Activated T-cell treated with anti-CD3 and anti-CD28 coated beads, Interleukin-2, amount 50 U/mL, for 72 hours (primary cell): ENCODE measurements around the gene SH3PXD2B. TPM values are rescaled to one million over a fixed set of nuclear protein-coding genes. Genes with fewer than 3 reads are reported as not detected.
"Not testable (repeated sequence)": the region's sequence is repeated elsewhere in the genome, so short reads cannot be mapped to it uniquely, and the experiment has no call there.

Source experiments
- ATAC-seq, 2 donors: fragments of 150-1000 bp; cut with Tn5 transposase; replicated peaks in 1 of 2; 2 replicates each; pipeline ENCODE4 v1.10.0; 2021; ENCODE audit warnings: moderate library complexity in 2 of 2, mild to moderate bottlenecking in 1 of 2
- DNase-seq, 2 donors: peaks; one replicate each; pipeline ENCODE4 v3.0.0; 2021 to 2022; ENCODE audit warnings: mixed read lengths in 1 of 2
- H3K27ac Mint-ChIP-seq: one replicate; pipeline ENCODE4 v1.8.0; 2022; ENCODE audit warnings: mild to moderate bottlenecking, moderate library complexity, mixed read lengths
- H3K27me3 Mint-ChIP-seq: one replicate; pipeline ENCODE4 v1.8.0; 2022; ENCODE audit warnings: low read depth, mixed read lengths
- H3K36me3 Mint-ChIP-seq, 2 donors: one replicate each; pipeline ENCODE4 v1.8.0; 2022; ENCODE audit warnings: mixed read lengths in 2 of 2, mild to moderate bottlenecking in 1 of 2; ENCODE audit not compliant: insufficient read depth in 2 of 2
- H3K4me1 Mint-ChIP-seq: one replicate; pipeline ENCODE4 v1.8.0; 2022; ENCODE audit warnings: low read depth, mixed read lengths
- H3K4me3 Mint-ChIP-seq, 2 donors: one replicate each; pipeline ENCODE4 v1.8.0; 2022; ENCODE audit warnings: mild to moderate bottlenecking in 2 of 2, mixed read lengths in 2 of 2, moderate library complexity in 2 of 2
- H3K9me3 Mint-ChIP-seq, 2 donors: one replicate each; pipeline ENCODE4 v1.8.0; 2022; ENCODE audit warnings: mixed read lengths in 2 of 2
- total RNA-seq, 2 donors: library from RNA; stranded (reverse); gene quantifications; one replicate each; pipeline ENCODE4 v1.2.3, GENCODE V29; 2022

SH3PXD2B gene
- total RNA-seq, 2 donors from 2014 or later = 0.49 to 1.3 TPM

DNA sequence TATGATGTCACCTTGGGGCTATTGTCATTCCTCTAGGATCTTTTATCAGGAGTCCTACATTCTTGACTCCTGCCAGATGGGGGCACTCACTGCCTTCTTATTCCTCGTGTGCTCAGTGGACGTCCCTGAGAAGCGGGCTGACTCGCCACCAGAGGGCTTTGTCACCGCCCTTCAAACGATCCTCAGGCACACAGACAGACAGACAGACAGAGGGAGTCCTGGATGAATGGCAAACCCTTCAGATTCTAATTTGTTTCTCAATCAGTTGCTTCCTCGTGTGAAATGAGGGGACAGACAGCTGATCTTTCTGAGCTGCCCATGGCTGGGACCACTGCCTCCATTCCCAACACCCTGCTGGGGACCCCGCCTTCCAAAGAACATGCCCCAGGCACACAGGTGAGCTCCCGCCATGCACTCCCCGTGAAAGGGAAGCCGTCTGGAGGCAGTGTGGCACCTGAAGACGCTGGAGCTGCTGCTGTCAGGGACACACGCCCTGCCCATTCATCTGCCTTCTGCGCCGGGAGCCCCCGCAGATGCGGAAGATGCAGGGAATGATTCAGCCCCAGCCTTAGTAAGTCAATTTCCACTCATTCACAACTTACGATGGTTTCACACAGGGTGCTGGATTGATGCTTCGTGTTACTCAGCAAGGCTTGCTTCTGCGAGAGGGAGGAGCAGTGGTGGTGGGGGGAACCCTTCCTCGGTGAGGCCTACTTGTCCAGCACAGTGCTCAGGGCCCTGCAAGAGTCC, 24.9 kb upstream of the SH3PXD2B start:
- no peaks in the 10 kb centered on the region for H3K9me3 Mint-ChIP-seq
- ATAC-seq (peak; percentile 89 to 94), DNase-seq (peak; percentile 65 to 68)
- no peaks in the 10 kb centered on the region for H3K27me3 Mint-ChIP-seq
- no peak overlapping the region for H3K4me3 Mint-ChIP-seq
- no peak overlapping the region for H3K27ac Mint-ChIP-seq
- H3K36me3 Mint-ChIP-seq = no peaks in the 10 kb centered on the region
- H3K4me1 Mint-ChIP-seq = no peaks in the 10 kb centered on the region

DNA sequence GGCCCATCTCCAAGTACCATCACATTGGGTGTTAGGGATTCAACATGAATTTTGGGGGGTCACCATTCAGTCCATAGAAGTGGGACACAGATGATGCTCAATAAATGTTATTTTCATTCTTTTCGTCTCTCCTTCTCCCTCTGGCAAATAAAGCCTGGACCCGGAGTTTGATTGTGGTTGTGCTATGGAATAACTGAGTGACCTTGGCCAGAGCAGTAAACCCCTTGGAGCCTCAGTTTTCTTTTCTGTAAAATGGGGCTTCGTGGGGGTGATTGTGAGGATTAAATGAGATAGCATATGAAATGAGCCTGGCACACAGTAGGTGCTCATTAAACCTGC, 24.3 kb upstream of the SH3PXD2B start:
- not testable (repeated sequence) for H3K36me3 Mint-ChIP-seq, H3K9me3 Mint-ChIP-seq, DNase-seq, ATAC-seq, H3K4me1 Mint-ChIP-seq, H3K27ac Mint-ChIP-seq, H3K4me3 Mint-ChIP-seq, H3K27me3 Mint-ChIP-seq

DNA sequence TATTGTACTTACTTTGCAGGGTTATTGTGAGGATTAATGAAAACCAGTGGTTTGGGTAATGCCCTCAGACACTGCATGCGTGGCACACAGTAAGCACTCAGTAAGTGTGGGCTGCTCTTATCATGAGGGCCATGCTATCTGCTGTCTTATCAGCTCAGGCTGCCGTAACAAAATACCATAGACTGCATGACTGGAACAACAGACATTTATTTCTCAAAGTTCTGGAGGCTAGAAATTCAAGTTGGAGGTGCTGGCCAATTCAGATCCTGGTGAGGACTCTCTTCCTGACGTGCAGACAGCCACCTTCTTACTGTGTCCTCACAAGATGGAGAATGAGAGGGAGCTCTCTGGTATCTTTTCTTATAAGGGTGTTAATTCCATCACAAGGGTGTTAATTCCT, 23.9 kb upstream of the SH3PXD2B start:
- Mint-ChIP-seq H3K27me3 (no peaks in the 10 kb centered on the region), H3K36me3 (no peaks in the 10 kb centered on the region), H3K4me3 (no peak overlapping the region), H3K27ac (no peak overlapping the region), H3K9me3 (no peaks in the 10 kb centered on the region), H3K4me1 (no peaks in the 10 kb centered on the region)
- ATAC-seq (no peak), DNase-seq (no peak)

DNA sequence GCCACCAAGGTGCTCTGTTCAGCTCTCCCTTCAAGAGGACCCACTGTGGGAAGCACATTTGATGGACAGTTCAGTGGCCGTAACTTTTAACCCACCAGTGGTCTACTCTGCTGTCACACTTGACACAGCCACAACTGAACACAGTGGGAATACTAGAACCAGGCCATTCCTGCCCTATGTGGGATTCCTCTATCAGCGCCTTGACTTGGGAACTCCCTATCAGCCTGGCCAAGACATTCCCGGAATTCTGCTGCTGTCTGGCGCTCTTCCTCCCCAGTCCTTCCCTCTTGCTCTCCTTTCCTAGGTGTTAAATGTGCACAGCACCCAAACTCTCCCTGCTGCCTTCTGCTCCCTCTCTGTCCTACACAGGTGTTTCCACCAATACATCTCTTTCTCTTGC, 23.1 kb upstream of the SH3PXD2B start:
- Mint-ChIP-seq H3K4me1 (no peaks in the 10 kb centered on the region), H3K9me3 (no peaks in the 10 kb centered on the region), H3K4me3 (no peak overlapping the region), H3K27ac (no peak overlapping the region), H3K27me3 (no peaks in the 10 kb centered on the region), H3K36me3 (no peaks in the 10 kb centered on the region)
- DNase-seq (no peak), ATAC-seq (no peak)

GRCh38 chr5:172474293-172474692, 20.0 kb upstream of the SH3PXD2B start:
- Mint-ChIP-seq H3K27ac (no peak overlapping the region), H3K36me3 (no peaks in the 10 kb centered on the region), H3K4me1 (no peaks in the 10 kb centered on the region), H3K27me3 (no peaks in the 10 kb centered on the region), H3K4me3 (no peak overlapping the region), H3K9me3 (no peaks in the 10 kb centered on the region)
- DNase-seq (no peak), ATAC-seq (no peak)

GRCh38 chr5:172473427-172473826, 19.1 kb upstream of the SH3PXD2B start:
- H3K36me3 Mint-ChIP-seq = no peaks in the 10 kb centered on the region
- no peak overlapping the region for H3K4me3 Mint-ChIP-seq
- peaks cover 0 to 2% of the 10 kb centered on the region in 2 donors for H3K9me3 Mint-ChIP-seq
- no peak for ATAC-seq
- H3K27ac Mint-ChIP-seq = no peak overlapping the region
- no peaks in the 10 kb centered on the region for H3K4me1 Mint-ChIP-seq
- DNase-seq = no peak
- no peaks in the 10 kb centered on the region for H3K27me3 Mint-ChIP-seq

GRCh38 chr5:172469697-172470096, 15.4 kb upstream of the SH3PXD2B start:
- no peak overlapping the region for H3K4me3 Mint-ChIP-seq
- no peaks in the 10 kb centered on the region for H3K36me3 Mint-ChIP-seq
- no peaks in the 10 kb centered on the region for H3K27me3 Mint-ChIP-seq
- H3K27ac Mint-ChIP-seq = no peak overlapping the region
- H3K4me1 Mint-ChIP-seq = no peaks in the 10 kb centered on the region
- ATAC-seq = no peak
- H3K9me3 Mint-ChIP-seq = peaks cover 0 to 2% of the 10 kb centered on the region in 2 donors
- DNase-seq = no peak

DNA sequence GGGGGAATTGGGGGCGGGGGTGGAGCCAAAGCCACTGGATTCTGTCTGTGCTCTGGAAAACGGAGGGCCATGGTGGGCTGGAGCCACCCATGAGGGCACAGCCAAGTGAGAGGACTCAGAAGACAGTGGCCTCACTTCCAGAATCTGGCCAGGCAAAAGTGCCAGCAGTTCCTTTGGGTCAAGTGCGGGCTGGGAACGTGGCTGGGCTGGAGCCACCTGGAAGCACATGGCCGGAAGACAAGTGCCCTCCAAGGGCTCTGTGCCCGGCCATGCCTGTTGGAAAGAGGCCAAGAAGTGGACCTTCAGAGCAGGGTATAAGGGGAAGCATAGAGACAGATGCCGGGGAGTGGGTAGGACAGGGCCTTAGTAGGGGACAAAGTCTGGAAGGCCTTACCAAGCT, 11.7 kb upstream of the SH3PXD2B start:
- Mint-ChIP-seq H3K4me3 (no peak overlapping the region), H3K27ac (no peak overlapping the region), H3K27me3 (no peaks in the 10 kb centered on the region), H3K4me1 (peaks cover 7% of the 10 kb centered on the region), H3K9me3 (peaks cover 0 to 5% of the 10 kb centered on the region in 2 donors), H3K36me3 (no peaks in the 10 kb centered on the region)
- no peak for DNase-seq
- ATAC-seq = no peak

DNA sequence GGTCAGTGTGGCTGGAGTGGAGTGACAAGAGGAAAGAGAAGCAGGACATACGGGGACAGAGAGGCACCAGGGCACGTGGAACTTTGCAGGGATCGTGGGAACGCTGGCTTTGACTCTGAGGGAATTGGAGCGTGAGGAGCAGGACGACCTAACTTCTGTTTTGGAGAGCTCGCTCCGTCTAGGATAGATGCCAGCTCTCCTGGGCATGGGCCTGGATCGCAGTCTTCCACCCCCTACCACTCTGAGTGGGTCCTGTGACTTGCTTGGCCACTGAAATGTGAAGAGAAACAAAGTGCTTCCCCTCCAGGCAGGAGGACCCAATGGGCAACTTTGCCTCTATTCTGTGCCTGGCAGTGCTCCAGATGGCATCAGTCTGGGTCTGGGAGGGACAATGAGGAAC, 8.7 kb upstream of the SH3PXD2B start:
- Mint-ChIP-seq H3K4me1 (peaks cover 13% of the 10 kb centered on the region), H3K27me3 (no peaks in the 10 kb centered on the region), H3K27ac (no peak overlapping the region), H3K36me3 (no peaks in the 10 kb centered on the region), H3K4me3 (no peak overlapping the region), H3K9me3 (peaks cover 0 to 3% of the 10 kb centered on the region in 2 donors)
- ATAC-seq = no peak
- DNase-seq = no peak

GRCh38 chr5:172459783-172460165, 5.4 kb upstream of the SH3PXD2B start:
- no peak for DNase-seq
- Mint-ChIP-seq H3K4me1 (peaks cover 15% of the 10 kb centered on the region), H3K9me3 (peaks cover 0 to 3% of the 10 kb centered on the region in 2 donors), H3K36me3 (no peaks in the 10 kb centered on the region), H3K27me3 (peaks cover 8% of the 10 kb centered on the region), H3K4me3 (no peak overlapping the region), H3K27ac (no peak overlapping the region)
- no peak for ATAC-seq

- peaks cover 0 to 3% of the 10 kb centered on the region in 2 donors for H3K9me3 Mint-ChIP-seq
- peaks cover 10% of the 10 kb centered on the region for H3K27me3 Mint-ChIP-seq
- H3K36me3 Mint-ChIP-seq = no peaks in the 10 kb centered on the region
- DNase-seq = no peak
- no peak overlapping the region for H3K27ac Mint-ChIP-seq
- no peak overlapping the region for H3K4me3 Mint-ChIP-seq
- peaks cover 18% of the 10 kb centered on the region for H3K4me1 Mint-ChIP-seq
- ATAC-seq = no peak
Observed at GRCh38 chr5:172458976-172459782, 4.9 kb upstream of the SH3PXD2B start.

DNA sequence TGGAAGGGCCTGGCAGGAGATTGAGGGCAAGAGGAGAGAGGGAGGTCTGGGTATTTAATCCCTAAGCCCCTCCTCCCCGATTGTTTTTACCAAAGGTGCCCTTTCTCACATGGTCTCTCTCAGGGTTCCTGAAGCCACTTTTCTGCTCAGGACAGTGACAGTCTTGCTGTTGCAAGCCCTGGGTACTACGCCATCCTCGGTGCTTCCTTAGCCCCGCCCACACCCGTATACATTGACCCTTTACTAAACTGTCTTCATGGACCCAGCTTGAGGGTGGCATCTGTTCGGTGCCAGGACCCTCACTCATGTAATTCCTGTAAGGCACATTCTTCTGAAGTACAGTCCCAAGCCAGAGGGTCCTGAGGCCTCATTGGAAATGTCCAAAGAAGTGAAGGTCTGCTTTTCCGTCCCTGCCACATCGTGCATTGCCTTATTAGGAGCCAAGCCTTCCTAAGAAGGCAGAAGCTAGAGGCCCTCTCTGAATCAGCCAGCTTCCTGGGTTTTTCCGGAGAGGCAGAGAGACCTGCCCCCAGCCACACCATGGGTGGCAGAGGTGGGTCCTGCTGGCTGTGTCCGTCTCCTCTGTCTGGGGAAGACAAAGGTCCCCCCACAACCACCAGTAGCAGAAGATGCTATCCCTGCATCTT, 1.9 kb upstream of the SH3PXD2B start:
- Mint-ChIP-seq H3K36me3 (no peaks in the 10 kb centered on the region), H3K27me3 (peaks cover 32% of the 10 kb centered on the region), H3K9me3 (no peaks in the 10 kb centered on the region), H3K4me3 (no peak overlapping the region), H3K4me1 (peaks cover 21% of the 10 kb centered on the region), H3K27ac (no peak overlapping the region)
- ATAC-seq (no peak), DNase-seq (no peak)

DNA sequence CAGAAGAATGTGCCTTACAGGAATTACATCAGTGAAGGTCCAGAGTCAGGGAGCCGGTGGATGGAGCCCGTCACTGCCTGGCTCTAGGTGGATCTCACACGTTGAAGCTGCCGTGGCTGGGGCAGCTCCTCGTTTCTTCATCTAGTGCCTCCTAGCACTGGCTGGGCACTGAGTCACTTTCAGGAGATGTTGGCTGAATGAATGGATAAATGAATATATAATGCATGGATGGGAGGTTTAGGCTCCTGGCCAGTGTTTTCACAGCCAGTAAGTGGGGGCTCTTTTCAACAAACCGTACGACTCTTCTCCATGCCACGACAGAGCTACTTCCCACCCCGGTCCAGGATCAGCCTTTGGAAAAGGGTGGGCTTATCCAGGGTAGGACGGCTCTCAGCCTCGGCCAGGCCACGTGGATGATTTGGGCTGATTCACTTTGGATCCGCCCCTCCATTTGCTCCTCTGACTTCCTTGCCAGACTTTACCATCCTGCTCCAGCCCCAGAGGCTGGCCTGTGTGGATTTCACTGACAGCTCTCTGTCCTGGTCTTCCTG, 1.3 kb upstream of the SH3PXD2B start:
- no peak for DNase-seq
- Mint-ChIP-seq H3K27me3 (peaks cover 35% of the 10 kb centered on the region), H3K4me3 (no peak overlapping the region), H3K27ac (no peak overlapping the region), H3K4me1 (peaks cover 19% of the 10 kb centered on the region), H3K9me3 (no peaks in the 10 kb centered on the region), H3K36me3 (no peaks in the 10 kb centered on the region)
- ATAC-seq = no peak
